Ovary (tissue), 9 donors: ENCODE data around the gene TMEM72. TPM values are rescaled to one million over a fixed set of nuclear protein-coding genes. Genes with fewer than 3 reads are reported as not detected.

Experiments
- DNase-seq, 5 donors: peaks; one replicate each; pipeline ENCODE4 v3.0.0-alpha.2; 2019 to 2020
- H3K27ac ChIP-seq, 2 donors: fragments of 200-600 bp; one replicate each; pipeline versions ENCODE4 v1.5.1 to v1.8.0; 2019 to 2022
- H3K27me3 ChIP-seq: fragments of 200-600 bp; one replicate; pipeline ENCODE4 v1.8.0; 2022
- H3K36me3 ChIP-seq: fragments of 200-600 bp; sonication (generic); one replicate; pipeline ENCODE4 v1.5.1; 2019
- H3K4me1 ChIP-seq: one replicate; pipeline ENCODE4 v1.8.1; 2013; ENCODE audit warnings: mild to moderate bottlenecking, moderate library complexity; ENCODE audit not compliant: insufficient read depth
- H3K4me3 ChIP-seq: fragments of 200-600 bp; sonication (generic); one replicate; pipeline ENCODE4 v1.5.1; 2017
- H3K9me3 ChIP-seq, 2 donors: fragments of 200-600 bp in 1 of 2; sonication (generic) in 1 of 2; one replicate each; pipeline versions ENCODE4 v1.5.1 to v1.8.1; 2013 to 2019; ENCODE audit warnings: mild to moderate bottlenecking in 1 of 2, moderate library complexity in 1 of 2
- CTCF ChIP-seq, 3 donors: fragments of 450-650 bp in 2 of 3; fragments of 200-600 bp in 1 of 3; IDR thresholded peaks; one replicate each; pipeline versions ENCODE4 v1.5.1 to v1.8.0; 2016 to 2022; ENCODE audit warnings: antibody characterized with exemption in 3 of 3, mild to moderate bottlenecking in 1 of 3
- EP300 ChIP-seq: sonication (generic); formaldehyde crosslinking; IDR thresholded peaks from one replicate; pipeline ENCODE4 v1.6.1; 2017; ENCODE audit warnings: antibody characterized with exemption
- POLR2A ChIP-seq: fragments of 450-650 bp; IDR thresholded peaks from one replicate; pipeline ENCODE4 v1.6.1; 2017; ENCODE audit warnings: antibody characterized with exemption, mild to moderate bottlenecking, moderate library complexity
- WGBS, 3 donors: extraction: QIAGEN DNeasy Blood & Tissue Kit in 1 of 3; methylation state at CpG; one replicate each; pipeline versions ENCODE4 v1.1.5 to v1.1.7; 2013 to 2017; 5-methylcytosine and 5-hydroxymethylcytosine counted together
- intact Hi-C, 4 donors: fragments of 100-400 bp; cut with DNase I; formaldehyde crosslinking; loops; one replicate each; pipeline versions ENCODE4 v1.11.0 to v1.15.1; 2022 to 2023
- polyA plus RNA-seq, 2 donors: library from polyadenylated mRNA; stranded (reverse); fragments of 200-250 nt in 1 of 2; fragments of 350-450 nt in 1 of 2; fragmentation: Illumina TruSeq in 1 of 2; extraction: RNeasy Lipid Tissue Mini Kit (QIAGEN cat#74804) in 1 of 2; gene quantifications; one replicate each; pipeline ENCODE4 v1.2.3, GENCODE V29; 2013 to 2014
- total RNA-seq, 7 donors: library from RNA; depleted of rRNA in 2 of 7; stranded (reverse); fragments of >200 nt in 2 of 7; fragmentation: NEBNext Ultra II Directional in 3 of 7; extraction: Animal tissue kit (Norgen Biotek cat#: 25700) in 3 of 7; gene quantifications; one replicate each; pipeline versions ENCODE4 v1.1.0 to v1.2.4, GENCODE V29; 2016 to 2023
- donor health status: DM: no; HTN: no; CAD: no; lungs with moderate emphysema.
- donor health status: DM: no; HTN: no; CAD: no.
- donor health status: Bipolar disorder and iron deficiency.
- donor health status: DM: yes; HTN: yes; CAD: no.
- donor health status: DM: no; HTN: no; CAD: no.
- donor health status: DM: yes; HTN: yes; CAD: no.

The TMEM72 gene
- total and polyA plus RNA-seq, 9 donors, result 0.05 TPM; not detected in 8

- WGBS, 3 donors, result 76 to 82% (median 76%) methylated on average over 15 of the region's 15 CpGs
- Histone ChIP-seq H3K27ac (no peak overlapping the region), H3K4me1 (peaks cover 4% of the 10 kb centered on the region), H3K36me3 (no peaks in the 10 kb centered on the region), H3K27me3 (no peaks in the 10 kb centered on the region), H3K9me3 (no peaks in the 10 kb centered on the region), H3K4me3 (no peak overlapping the region)
- TF ChIP-seq EP300 (no peak), CTCF (IDR thresholded peaks at IDR 0.05) (no peak), POLR2A (no peak)
- intact Hi-C loops, result no loop called here
- DNase-seq, result peak in 1 of 5 donors; percentile 10
Observed at GRCh38 chr10:44963772-44964633, 52.9 kb downstream of the TMEM72 start.

- Histone ChIP-seq H3K36me3 (no peaks in the 10 kb centered on the region), H3K27ac (no peak overlapping the region), H3K9me3 (no peaks in the 10 kb centered on the region), H3K4me1 (peaks cover 2% of the 10 kb centered on the region), H3K4me3 (no peak overlapping the region), H3K27me3 (no peaks in the 10 kb centered on the region)
- 94 to 98% (median 97%) methylated on average over 1 of the region's 1 CpG for WGBS, 3 donors
- TF ChIP-seq CTCF (IDR thresholded peaks at IDR 0.05), result no peak
- TF ChIP-seq POLR2A, result no peak
- TF ChIP-seq EP300, result no peak
- no peak for DNase-seq
- intact Hi-C loops, result no loop called here
Observed at GRCh38 chr10:44965104-44965503, 54.0 kb downstream of the TMEM72 start.

- Histone ChIP-seq H3K4me3 (no peak overlapping the region), H3K27me3 (no peaks in the 10 kb centered on the region), H3K27ac (no peak overlapping the region), H3K36me3 (no peaks in the 10 kb centered on the region), H3K9me3 (no peaks in the 10 kb centered on the region), H3K4me1 (peaks cover 1% of the 10 kb centered on the region)
- WGBS, 3 donors, result 82 to 88% (median 85%) methylated on average over 6 of the region's 6 CpGs
- no peak for DNase-seq
- intact Hi-C loops, result no loop called here
- TF ChIP-seq POLR2A (no peak), EP300 (no peak), CTCF (IDR thresholded peaks at IDR 0.05) (no peak)
Observed at GRCh38 chr10:44965651-44966097, 54.5 kb downstream of the TMEM72 start.

- Histone ChIP-seq H3K4me3 (no peak overlapping the region), H3K27me3 (no peaks in the 10 kb centered on the region), H3K9me3 (no peaks in the 10 kb centered on the region), H3K27ac (no peak overlapping the region), H3K36me3 (no peaks in the 10 kb centered on the region), H3K4me1 (peaks cover 1% of the 10 kb centered on the region)
- DNase-seq, result peak in 1 of 5 donors; percentile 17
- TF ChIP-seq CTCF (IDR thresholded peaks at IDR 0.05) (no peak), EP300 (no peak), POLR2A (no peak)
- intact Hi-C loops, result no loop called here
- 79 to 87% (median 80%) methylated on average over 8 of the region's 8 CpGs for WGBS, 3 donors
Observed at GRCh38 chr10:44966129-44966815, 55.1 kb downstream of the TMEM72 start.
